HT1080 (cell line): Measurements from ENCODE around the gene MDFI. TPM values are rescaled to one million over a fixed set of nuclear protein-coding genes. Genes with fewer than 3 reads are reported as not detected.

Source experiments
- DNase-seq: peaks from one replicate; pipeline ENCODE4 v3.0.0-alpha.2; 2015; ENCODE audit warnings: low read depth
- small RNA-seq: library from RNA; depleted of rRNA; stranded (forward); fragments of <200 nt; gene quantifications from one replicate; pipeline ENCODE3, GENCODE V24; 2014
- total RNA-seq: library from RNA; depleted of rRNA; stranded (reverse); fragments of >200 nt; shearing (Covaris generic); gene quantifications from 2 replicates; pipeline ENCODE4 v1.2.3, GENCODE V29; 2014; rRNA removed

The MDFI gene
- total RNA-seq, 1 experiment from 2014 or later: 45.8 TPM

DNA sequence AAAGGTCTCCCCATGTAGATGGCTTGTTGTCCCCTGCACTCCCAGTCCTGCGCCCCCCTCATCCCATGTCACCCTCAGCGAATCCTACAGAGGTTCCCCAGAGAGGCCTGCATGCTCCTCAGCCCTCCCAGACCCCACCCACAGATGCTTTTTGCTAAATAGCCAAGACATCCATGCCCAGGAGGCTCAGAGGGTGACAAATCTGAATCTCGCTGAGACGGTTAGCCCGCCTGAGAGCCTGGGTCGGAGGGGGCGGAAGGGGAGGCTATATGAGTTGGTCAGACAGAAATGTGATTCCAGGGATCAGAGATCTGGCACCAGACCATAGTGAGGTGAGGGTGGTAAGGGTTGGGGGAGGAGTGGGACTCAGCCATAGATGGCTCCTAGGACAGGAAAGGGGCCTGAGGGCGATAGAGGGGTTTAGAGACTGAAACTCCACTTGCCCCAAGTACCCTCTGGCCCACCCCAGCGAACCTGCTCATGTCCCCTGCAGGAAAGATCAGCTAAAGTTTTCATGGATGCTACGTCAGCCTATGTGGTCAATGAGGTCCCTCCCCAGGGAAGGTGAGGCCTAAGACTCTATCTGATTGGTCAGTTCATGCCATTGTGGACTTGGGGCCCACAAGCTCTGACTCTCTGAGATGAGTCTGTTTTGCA, 63.9 kb downstream of the MDFI start:
- no peak for DNase-seq

DNA sequence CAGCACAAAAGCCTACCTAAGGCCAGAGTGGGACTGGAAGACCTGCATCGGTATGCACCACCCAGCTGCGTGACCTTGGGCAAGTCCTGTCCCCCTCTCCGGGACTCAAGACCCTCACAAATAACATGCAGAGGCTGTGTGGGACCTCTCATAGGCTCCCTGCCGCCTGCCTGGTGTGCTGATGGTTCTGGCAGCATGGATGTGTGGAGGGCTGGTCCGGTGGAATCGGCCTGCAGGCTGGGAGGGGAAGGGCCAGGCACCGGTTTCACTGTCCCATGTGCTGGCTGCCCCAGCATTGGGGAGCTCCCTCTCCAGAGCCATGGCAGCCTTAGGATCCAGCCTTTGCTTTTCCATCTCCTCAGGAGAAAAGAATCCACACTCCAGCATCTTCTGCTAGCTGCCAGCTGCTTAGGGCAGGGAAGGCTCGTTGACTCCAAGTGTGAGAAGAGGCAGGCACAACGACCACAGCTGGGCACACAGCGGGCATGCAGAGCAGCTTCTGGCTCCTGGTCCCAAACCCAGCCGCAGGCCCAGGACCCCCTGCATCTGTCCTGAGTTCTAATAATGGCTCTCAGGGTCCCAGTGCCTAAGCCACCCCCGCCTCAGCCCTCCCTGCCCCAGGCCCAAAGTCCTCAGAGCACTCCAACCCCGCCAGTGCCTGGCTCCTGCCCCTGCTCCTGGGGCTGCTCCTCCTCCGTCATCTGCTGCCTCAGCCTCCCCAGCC, 64.7 kb downstream of the MDFI start:
- no peak for DNase-seq

Small RNA genes lying within 50 kb of the gene (small RNA-seq; reads per million reads assigned to genes)
- not detected for gene MIR4641

Other genes starting within 250 kb of the MDFI start
- 4.9 and 10.8 TPM in 2 replicates for gene FOXP4, start 92.1 kb upstream of the MDFI start, total RNA-seq
- 4.5 and 5.5 TPM in 2 replicates for gene TFEB, start 97.1 kb downstream of the MDFI start, total RNA-seq
- gene PGC, start 108.9 kb downstream of the MDFI start, total RNA-seq: not detected in 2 replicates
- 1.5 and 1.9 TPM in 2 replicates for gene FRS3, start 141.4 kb downstream of the MDFI start, total RNA-seq
- 0.39 TPM in 1 of 2 replicates, not detected in the other for gene PRICKLE4, start 142.3 kb downstream of the MDFI start, total RNA-seq
- gene TOMM6, start 149.2 kb downstream of the MDFI start, total RNA-seq: 246 and 250 TPM in 2 replicates